ENCODE results near the gene ZNHIT3.

ZNHIT3 gene

GRCh38 chr17:36500745-36501225 lies 14.3 kb downstream of the ZNHIT3 start:
- DNase-seq (ENCODE audit: low read depth): no peak
- no peak for TF ChIP-seq CTCF (IDR thresholded peaks at IDR 0.05; ENCODE audit: insufficient read depth, low read depth, low read length, missing control alignments)
- H3K4me3 ChIP-seq (ENCODE audit: low read depth, low read length): no peak overlapping the region

GRCh38 chr17:36501351-36501750 lies 14.9 kb downstream of the ZNHIT3 start:
- no peak overlapping the region for H3K4me3 ChIP-seq (ENCODE audit: low read depth, low read length)
- no peak for DNase-seq (ENCODE audit: low read depth)
- TF ChIP-seq CTCF (IDR thresholded peaks at IDR 0.05; ENCODE audit: insufficient read depth, low read depth, low read length, missing control alignments): no peak

GRCh38 chr17:36501963-36502362 lies 15.5 kb downstream of the ZNHIT3 start:
- no peak for DNase-seq (ENCODE audit: low read depth)
- no peak for TF ChIP-seq CTCF (IDR thresholded peaks at IDR 0.05; ENCODE audit: insufficient read depth, low read depth, low read length, missing control alignments)
- H3K4me3 ChIP-seq (ENCODE audit: low read depth, low read length): no peak overlapping the region

GRCh38 chr17:36503456-36504155 lies 17.1 kb downstream of the ZNHIT3 start:
- DNase-seq (ENCODE audit: low read depth): no peak
- TF ChIP-seq CTCF (IDR thresholded peaks at IDR 0.05; ENCODE audit: insufficient read depth, low read depth, low read length, missing control alignments): no peak
- H3K4me3 ChIP-seq (ENCODE audit: low read depth, low read length): no peak overlapping the region

- DNase-seq (ENCODE audit: low read depth): no peak
- TF ChIP-seq CTCF (IDR thresholded peaks at IDR 0.05; ENCODE audit: insufficient read depth, low read depth, low read length, missing control alignments): no peak
- H3K4me3 ChIP-seq (ENCODE audit: low read depth, low read length): no peak overlapping the region
Measured at GRCh38 chr17:36504156-36504545, 17.7 kb downstream of the ZNHIT3 start.

- no peak for TF ChIP-seq CTCF (IDR thresholded peaks at IDR 0.05; ENCODE audit: insufficient read depth, low read depth, low read length, missing control alignments)
- no peak for DNase-seq (ENCODE audit: low read depth)
Measured at GRCh38 chr17:36505171-36505570, 18.7 kb downstream of the ZNHIT3 start.

More at GRCh38 chr17:36505171-36505570, 18.7 kb downstream of the ZNHIT3 start:
- H3K4me3 ChIP-seq (ENCODE audit: low read depth, low read length): no peak overlapping the region

Measured in GM12865 (cell line).